NT2/D1 (cell line): ENCODE results near the gene SEC31B.

Experiments used
- SUZ12 ChIP-seq: IDR thresholded peaks from 2 replicates; pipeline ENCODE4 v1.6.1; 2011; ENCODE audit not compliant: insufficient read length, insufficient read depth; ENCODE audit errors: extremely low read depth
- YY1 ChIP-seq: IDR thresholded peaks from 2 replicates; pipeline ENCODE4 v1.6.1; 2011; ENCODE audit not compliant: insufficient read length, insufficient read depth

DNA sequence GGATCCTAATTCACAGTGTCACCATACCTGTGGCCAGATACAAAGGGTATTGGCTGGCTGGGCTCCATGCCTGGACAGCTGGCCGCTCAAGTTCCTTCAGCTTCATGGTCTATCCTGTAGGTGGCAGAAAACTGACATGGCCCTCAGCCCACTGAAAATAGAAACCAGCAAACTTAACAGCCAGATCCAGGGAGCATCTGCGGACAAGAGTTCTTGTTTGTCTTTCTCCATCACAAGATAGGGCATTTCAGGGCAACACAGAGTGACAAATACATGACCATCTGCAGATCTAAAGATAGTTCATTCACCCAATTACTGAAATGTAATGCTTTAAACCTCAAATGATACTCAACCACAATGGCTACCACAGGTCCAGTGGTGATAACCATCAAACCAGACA, 2.8 kb downstream of the SEC31B start:
- TF ChIP-seq YY1 = no peak
- no peak for TF ChIP-seq SUZ12
